Endothelial cell of umbilical vein (primary cell): ENCODE results near the gene AMER3. TPM values are rescaled to one million over a fixed set of nuclear protein-coding genes. Genes with fewer than 3 reads are reported as not detected.

ENCODE experiments used
- BruUV-seq: library from RNA; stranded (reverse); fragments of 400-500 nt; replicated peaks from 2 replicates; lab custom pipeline; 2021; lab: Mats Ljungman, UMichigan
- CTCF ChIA-PET: fragments of 300-600, 350-600 bp; sonication (Branson Sonifier 250); formaldehyde crosslinking; loops from one replicate; lab custom pipeline; 2021; ENCODE audit warnings: antibody characterized with exemption, inconsistent platforms; lab: Charles Lee
- POLR2A ChIA-PET: fragments of 300-600, 350-600 bp; sonication (Branson Sonifier 250); formaldehyde crosslinking; loops from one replicate; lab custom pipeline; 2021; ENCODE audit warnings: antibody characterized with exemption, inconsistent platforms; lab: Charles Lee
- DNase-seq: peaks from one replicate; pipeline ENCODE4 v3.0.0-alpha.2; 2011; ENCODE audit warnings: low read depth, low spot score
- FAIRE-seq: peaks from 2 replicates; lab custom pipeline; 2011; peaks lifted over from hg19 to GRCh38; lab: Jason Lieb, UNC
- H2AFZ ChIP-seq: 2 replicates; pipeline ENCODE4 v1.6.0; 2012; ENCODE audit warnings: low read depth, low read length, control low read depth, inconsistent platforms
- H3K27ac ChIP-seq: 2 replicates; pipeline ENCODE4 v1.5.1; 2011; ENCODE audit warnings: low read depth, mild to moderate bottlenecking, control low read depth, low read length, moderate library complexity; ENCODE audit not compliant: insufficient read depth
- H3K27me3 ChIP-seq, 2 experiments: 2 replicates each; pipeline versions ENCODE4 v1.6.0 to v1.6.1; 2011; ENCODE audit warnings: low read length in 2 of 2, mixed read lengths in 1 of 2; ENCODE audit not compliant: control insufficient read depth in 2 of 2, insufficient read depth in 2 of 2
- H3K36me3 ChIP-seq, 2 experiments: 2 replicates in 1 of 2; 3 replicates in 1 of 2; pipeline ENCODE4 v1.5.1; 2011; ENCODE audit warnings: low read length in 2 of 2, mild to moderate bottlenecking in 1 of 2, moderate library complexity in 1 of 2; ENCODE audit not compliant: control insufficient read depth in 2 of 2, insufficient read depth in 2 of 2; ENCODE audit errors: extremely low read depth in 1 of 2
- H3K4me1 ChIP-seq: 3 replicates; pipeline ENCODE4 v1.5.1; 2011; ENCODE audit warnings: mild to moderate bottlenecking, low read length; ENCODE audit not compliant: control insufficient read depth, insufficient read depth; ENCODE audit errors: extremely low read depth
- H3K4me2 ChIP-seq: 2 replicates; pipeline ENCODE4 v1.6.1; 2011; ENCODE audit warnings: low read length, control low read depth, mixed read lengths; ENCODE audit not compliant: insufficient read depth
- H3K4me3 ChIP-seq, 3 experiments: fragments of 200-600 bp in 1 of 3; sonication (generic), shearing (Covaris generic) in 1 of 3; replicated peaks in 1 of 3; 2 replicates each; pipeline ENCODE4 v1.5.1; 2011 to 2016; ENCODE audit warnings: control low read depth in 3 of 3, low read length in 3 of 3, mild to moderate bottlenecking in 2 of 3, inconsistent platforms in 1 of 3, low read depth in 1 of 3, moderate library complexity in 1 of 3; ENCODE audit not compliant: insufficient read depth in 1 of 3
- H3K79me2 ChIP-seq: 2 replicates; pipeline ENCODE4 v1.6.0; 2012; ENCODE audit warnings: low read length, inconsistent platforms; ENCODE audit not compliant: control insufficient read depth, insufficient read depth
- H3K9ac ChIP-seq: replicated peaks from 2 replicates; pipeline ENCODE3; 2011; ENCODE audit warnings: low read length, control low read depth; ENCODE audit not compliant: insufficient read depth; ENCODE audit errors: extremely low read depth
- H3K9me1 ChIP-seq: replicated peaks from 3 replicates; pipeline ENCODE4 v1.6.0; 2011; ENCODE audit warnings: mild to moderate bottlenecking, low read length; ENCODE audit not compliant: control insufficient read depth, insufficient read depth; ENCODE audit errors: extremely low read depth
- H3K9me3 ChIP-seq: replicated peaks from 2 replicates; pipeline ENCODE4 v1.5.1; 2012; ENCODE audit warnings: low read length, inconsistent platforms; ENCODE audit not compliant: control insufficient read depth, insufficient read depth
- H4K20me1 ChIP-seq: replicated peaks from 2 replicates; pipeline ENCODE3; 2011; ENCODE audit warnings: mild to moderate bottlenecking, low read length; ENCODE audit not compliant: control insufficient read depth, insufficient read depth; ENCODE audit errors: extremely low read depth
- CTCF ChIP-seq, 2 donors: IDR thresholded peaks; 1 replicate in 1 of 2; 2 replicates in 1 of 2; pipeline ENCODE4 v1.5.1; 2011; ENCODE audit warnings: low read length in 2 of 2, mild to moderate bottlenecking in 2 of 2, moderate library complexity in 2 of 2, control low read depth in 1 of 2, inconsistent platforms in 1 of 2, low read depth in 1 of 2; ENCODE audit not compliant: insufficient read depth in 1 of 2; ENCODE audit errors: extremely low read depth in 1 of 2
- EZH2 ChIP-seq: IDR thresholded peaks from 2 replicates; pipeline ENCODE4 v1.6.1; 2012; ENCODE audit warnings: borderline replicate concordance, low read depth, mild to moderate bottlenecking, moderate library complexity, low read length, inconsistent platforms; ENCODE audit not compliant: severe bottlenecking
- FOS ChIP-seq: IDR thresholded peaks from 2 replicates; pipeline ENCODE4 v1.6.1; 2011; ENCODE audit warnings: mild to moderate bottlenecking, low read length, moderate library complexity, borderline replicate concordance; ENCODE audit not compliant: insufficient read depth
- GATA2 ChIP-seq: IDR thresholded peaks from 2 replicates; pipeline ENCODE4 v1.7.0; 2011; ENCODE audit warnings: low read depth, mild to moderate bottlenecking, moderate library complexity, mixed read lengths, low read length; ENCODE audit not compliant: insufficient read length, insufficient read depth
- JUN ChIP-seq: IDR thresholded peaks from 2 replicates; pipeline ENCODE4 v1.6.1; 2011; ENCODE audit warnings: borderline replicate concordance, low read depth; ENCODE audit not compliant: insufficient read length, insufficient read depth
- MAX ChIP-seq: IDR thresholded peaks from 2 replicates; pipeline ENCODE4 v1.6.1; 2011; ENCODE audit not compliant: insufficient read depth, insufficient read length
- MYC ChIP-seq: IDR thresholded peaks from one replicate; pipeline ENCODE4 v1.6.1; 2011; ENCODE audit warnings: mild to moderate bottlenecking, low read depth, low read length
- POLR2A ChIP-seq: IDR thresholded peaks from 2 replicates; pipeline ENCODE4 v1.6.1; 2012; ENCODE audit warnings: low read depth, mild to moderate bottlenecking, control low read depth, low read length
- POLR2AphosphoS5 ChIP-seq: IDR thresholded peaks from 2 replicates; pipeline ENCODE4 v1.6.1; 2012; ENCODE audit warnings: low read depth, mild to moderate bottlenecking, control low read depth, low read length, moderate library complexity; ENCODE audit not compliant: insufficient read depth
- dilution Hi-C: fragments of 300-500 bp; cut with MboI; formaldehyde crosslinking; loops from one replicate; pipeline ENCODE4 v1.15.0; 2019; ENCODE audit warnings: low sequenced_read_pairs; ENCODE audit not compliant: extremely low pct_ligation_motif_present
- intact Hi-C: fragments of 100-400 bp; cut with micrococcal nuclease; formaldehyde crosslinking; loops from one replicate; pipeline ENCODE4 v1.10.0; 2022
- polyA plus RNA-seq, 4 experiments: library from polyadenylated mRNA; depleted of rRNA in 3 of 4; stranded (reverse) in 3 of 4; unstranded in 1 of 4; fragments of >200 nt; gene quantifications; 2 replicates each; pipeline versions ENCODE4 v1.2.1 to v1.2.3, GENCODE V29; 2011 to 2012; ENCODE audit warnings: missing spikeins in 1 of 4
- total RNA-seq: library from RNA; stranded (reverse); gene quantifications from 2 replicates; pipeline ENCODE4 v1.2.3, GENCODE V29; 2021

The AMER3 gene
- total and polyA plus RNA-seq, 2 donors (not counting 3 experiments of a cell fraction or from before 2014, with no cell fraction given), result not detected

- no TSS peak for BruUV-seq
- no peaks in the 10 kb centered on the region for H3K9me1 ChIP-seq
Observed at GRCh38 chr2:130765464-130765863, 10.1 kb downstream of the AMER3 start.

More at GRCh38 chr2:130765464-130765863, 10.1 kb downstream of the AMER3 start:
- Histone ChIP-seq H3K27me3 (no peaks in the 10 kb centered on the region), H3K4me3 (no peak overlapping the region), H3K27ac (no peak overlapping the region), H3K9ac (no peak overlapping the region), H3K36me3 (no peaks in the 10 kb centered on the region), H4K20me1 (no peaks in the 10 kb centered on the region), H3K79me2 (no peaks in the 10 kb centered on the region), H3K4me2 (no peak overlapping the region), H3K4me1 (no peaks in the 10 kb centered on the region), H3K9me3 (no peaks in the 10 kb centered on the region), H2AFZ (no peak overlapping the region)
- dilution Hi-C loops, result no loop called here
- FAIRE-seq (no peak), DNase-seq (no peak)
- CTCF ChIA-PET, result interaction anchor here (0.6 kb wide), 1 partner anchor 32 kb away, joined by 3 read pairs; no protein-coding TSS in a partner anchor
- TF ChIP-seq EZH2, result no peak
- no peak for TF ChIP-seq POLR2A
- TF ChIP-seq FOS, result no peak
- no peak for TF ChIP-seq GATA2
- no peak for TF ChIP-seq MYC
- no peak for TF ChIP-seq MAX
- no peak for TF ChIP-seq JUN
- no peak for TF ChIP-seq CTCF (IDR thresholded peaks at IDR 0.05; ENCODE audit: extremely low read depth in 1 of 2, insufficient read depth in 1 of 2, low read depth in 1 of 2, low read length in 2 of 2)
- TF ChIP-seq POLR2AphosphoS5, result no peak
- POLR2A ChIA-PET, result no interaction called here
- intact Hi-C loops, result no loop called here
